ENCODE results near the gene NANOS3.

NANOS3 gene

GRCh38 chr19:13881692-13882418, 4.9 kb downstream of the NANOS3 start:
- no peak for TF ChIP-seq CTCF (conservative IDR thresholded peaks at IDR 0.05)
- H3K27ac ChIP-seq = no peak overlapping the region

GRCh38 chr19:13882419-13882795, 5.5 kb downstream of the NANOS3 start:
- TF ChIP-seq CTCF (conservative IDR thresholded peaks at IDR 0.05) = no peak
- no peak overlapping the region for H3K27ac ChIP-seq

- TF ChIP-seq CTCF (conservative IDR thresholded peaks at IDR 0.05) = no peak
- H3K27ac ChIP-seq = no peak overlapping the region
Measured at GRCh38 chr19:13882836-13883235, 5.9 kb downstream of the NANOS3 start.

- no peak overlapping the region for H3K27ac ChIP-seq
- no peak for TF ChIP-seq CTCF (conservative IDR thresholded peaks at IDR 0.05)
Measured at GRCh38 chr19:13883516-13884064, 6.7 kb downstream of the NANOS3 start.

- TF ChIP-seq CTCF (conservative IDR thresholded peaks at IDR 0.05) = no peak
- no peak overlapping the region for H3K27ac ChIP-seq
Measured at GRCh38 chr19:13884726-13885591, 8.0 kb downstream of the NANOS3 start.

GRCh38 chr19:13885826-13886365, 9.0 kb downstream of the NANOS3 start:
- TF ChIP-seq CTCF (conservative IDR thresholded peaks at IDR 0.05) = no peak
- no peak overlapping the region for H3K27ac ChIP-seq

GRCh38 chr19:13887018-13887436, 10.1 kb downstream of the NANOS3 start:
- no peak overlapping the region for H3K27ac ChIP-seq
- no peak for TF ChIP-seq CTCF (conservative IDR thresholded peaks at IDR 0.05)

Measured in VCaP (cell line).